CD8-positive, alpha-beta memory T cell (primary cell): ENCODE results near the gene ALPL. TPM values are rescaled to one million over a fixed set of nuclear protein-coding genes. Genes with fewer than 3 reads are reported as not detected.

ENCODE experiments used
- polyA plus RNA-seq: library from polyadenylated mRNA; unstranded; fragments of 300-500 nt; fragmentation: Illumina TruSeq; gene quantifications from one replicate; pipeline ENCODE4 v1.2.3, GENCODE V29; 2021
- total RNA-seq, 2 experiments: library from RNA; stranded (reverse); gene quantifications; one replicate each; pipeline ENCODE4 v1.2.3, GENCODE V29; 2021

ALPL gene
- total and polyA plus RNA-seq, 3 experiments from 2014 or later = not detected

Other genes with a start within 250 kb of the ALPL start
- 10 to 100 TPM; 78.2 to 88.4 TPM for gene ECE1, start 219.0 kb upstream of the ALPL start, total RNA-seq
- 41.5 TPM for gene ECE1, start 219.0 kb upstream of the ALPL start, polyA plus RNA-seq
- gene NBPF3, start 69.3 kb upstream of the ALPL start, total RNA-seq = 1 to 10 TPM; 3.9 to 5.5 TPM
- gene NBPF3, start 69.3 kb upstream of the ALPL start, polyA plus RNA-seq = 8.3 TPM
- gene RAP1GAP, start 159.9 kb downstream of the ALPL start, total RNA-seq = under 1 TPM; 0.44 to 0.50 TPM
- not detected for gene RAP1GAP, start 159.9 kb downstream of the ALPL start, polyA plus RNA-seq